GM06990 (cell line): ENCODE results near the gene KIAA1671.

ENCODE experiments used
- DNase-seq: peaks from one replicate; pipeline ENCODE4 v3.0.0-alpha.2; 2011; ENCODE audit not compliant: insufficient read length; ENCODE audit errors: extremely low read depth
- H3K27me3 ChIP-seq: replicated peaks from 2 replicates; pipeline ENCODE4 v1.6.0; 2011; ENCODE audit warnings: low read length; ENCODE audit not compliant: control insufficient read depth, insufficient read depth
- H3K36me3 ChIP-seq: 2 replicates; pipeline ENCODE4 v1.5.1; 2011; ENCODE audit warnings: low read length; ENCODE audit not compliant: control insufficient read depth, insufficient read depth
- H3K4me3 ChIP-seq: replicated peaks from 2 replicates; pipeline ENCODE4 v1.5.1; 2011; ENCODE audit warnings: low read depth, mild to moderate bottlenecking, control low read depth, low read length
- CTCF ChIP-seq: IDR thresholded peaks from 2 replicates; pipeline ENCODE4 v1.5.1; 2011; ENCODE audit warnings: low read length, control low read depth, mild to moderate bottlenecking, inconsistent platforms; ENCODE audit not compliant: insufficient read depth, poor library complexity, severe bottlenecking

KIAA1671 gene

GRCh38 chr22:25213221-25213620 is 260.7 kb downstream of the KIAA1671 start:
- DNase-seq, result no peak
- TF ChIP-seq CTCF, result no peak

GRCh38 chr22:25216230-25216629 is 263.7 kb downstream of the KIAA1671 start:
- Histone ChIP-seq H3K36me3 (no peaks in the 10 kb centered on the region), H3K4me3 (no peak overlapping the region), H3K27me3 (no peaks in the 10 kb centered on the region)
- no peak for DNase-seq
- no peak for TF ChIP-seq CTCF

More at GRCh38 chr22:25213221-25213620, 260.7 kb downstream of the KIAA1671 start:
- Histone ChIP-seq H3K4me3 (no peak overlapping the region), H3K27me3 (no peaks in the 10 kb centered on the region), H3K36me3 (no peaks in the 10 kb centered on the region)

- no peak for DNase-seq
- Histone ChIP-seq H3K4me3 (no peak within 1 kb of the TSS), H3K36me3 (no peaks in the 10 kb centered on the region), H3K27me3 (no peaks in the 10 kb centered on the region; the same call in 1 of the 2 replicates)
- TF ChIP-seq CTCF, result no peak
Measured at GRCh38 chr22:25219211-25219689, 266.7 kb downstream of the KIAA1671 start, which contains the start of gene CRYBB2. Gene CRYBB2, plus strand, starts transcription at chr22:25219639. Its CDS starts 1,791 bp downstream, at chr22:25221430.

GRCh38 chr22:25219948-25220442 is 267.5 kb downstream of the KIAA1671 start:
- Histone ChIP-seq H3K4me3 (no peak overlapping the region), H3K27me3 (no peaks in the 10 kb centered on the region; the same call in 1 of the 2 replicates), H3K36me3 (no peaks in the 10 kb centered on the region)
- DNase-seq, result no peak
- TF ChIP-seq CTCF, result no peak

- Histone ChIP-seq H3K27me3 (no peaks in the 10 kb centered on the region; the same call in 1 of the 2 replicates), H3K36me3 (no peaks in the 10 kb centered on the region), H3K4me3 (no peak overlapping the region)
- no peak for DNase-seq
- TF ChIP-seq CTCF, result no peak
Measured at GRCh38 chr22:25221790-25222189, 269.3 kb downstream of the KIAA1671 start.
